ENCODE measurements around the gene RETREG1. TPM values are rescaled to one million over a fixed set of nuclear protein-coding genes. Genes with fewer than 3 reads are reported as not detected.

RETREG1 gene
- total and polyA plus RNA-seq, 2 of the 13 experiments (the other 11 are each of a cell fraction or from before 2014, with no cell fraction given): 0.07 TPM; not detected in 1

DNA sequence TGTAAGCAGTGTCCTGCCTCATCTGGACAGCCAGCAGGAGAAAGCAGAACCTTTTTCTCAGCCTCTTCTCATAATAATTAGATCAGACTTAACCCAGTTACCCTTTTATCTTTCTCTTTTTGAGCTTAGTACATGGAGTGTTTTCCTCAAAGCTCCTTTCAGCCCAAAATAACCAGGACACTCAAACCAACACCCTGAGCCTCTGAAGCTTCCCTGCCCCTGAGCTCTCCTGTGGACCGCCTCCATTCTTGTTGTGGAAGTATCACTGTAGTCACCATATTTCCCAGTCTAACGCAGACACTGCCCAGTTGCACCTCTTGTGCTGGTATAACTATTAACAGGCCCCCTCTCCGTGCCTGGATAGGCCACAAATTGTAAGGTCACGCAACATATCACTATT lies 97.4 kb downstream of the RETREG1 start:
- Histone ChIP-seq H4K20me1 (ENCODE audit: insufficient read depth, low read length) (no peaks in the 10 kb centered on the region), H3K9ac (ENCODE audit: insufficient read depth, low read depth, low read length) (no peak overlapping the region), H3K9me3 (ENCODE audit: low read length) (no peaks in the 10 kb centered on the region), H3K4me1 (ENCODE audit: insufficient read depth, low read length) (peaks cover 17% of the 10 kb centered on the region), H3K4me3 (replicated peaks in 1 of 3; ENCODE audit: insufficient read depth in 1 of 3, low read depth in 2 of 3, low read length in 3 of 3) (no peak overlapping the region), H3K36me3 (replicated peaks in 1 of 2; ENCODE audit: control insufficient read depth in 1 of 2, insufficient read depth in 2 of 2, low read length in 2 of 2) (no peaks in the 10 kb centered on the region), H3K27ac (ENCODE audit: extremely low read length, insufficient read depth, low read length) (no peak overlapping the region), H2AFZ (ENCODE audit: low read length) (no peak overlapping the region), H3K4me2 (ENCODE audit: low read depth, low read length) (no peak overlapping the region), H3K79me2 (ENCODE audit: insufficient read depth, low read length) (no peaks in the 10 kb centered on the region), H3K27me3 (ENCODE audit: control insufficient read depth in 1 of 2, insufficient read depth in 2 of 2, low read length in 2 of 2) (no peaks in the 10 kb centered on the region; a peak in 1 of 5 replicates)
- no peak for ATAC-seq
- ChIA-PET POLR2A (no interaction called here), CTCF (ENCODE audit: low intra/inter-chr PET ratio, low total read pairs) (no interaction called here)
- no peak for FAIRE-seq
- DNase-seq (ENCODE audit: low spot score): no peak
- WGBS (ENCODE audit: low lambda C conversion rate): 62% methylated on average over 4 of the region's 4 CpGs
- in situ Hi-C loops (cut with HindIII; ENCODE audit: extremely low pct_ligation_motif_present, low pct_unique_long_range_greater_than_20kb): no loop called here
- intact Hi-C loops (cut with micrococcal nuclease; ENCODE audit: unreplicated experiment): no loop called here
- no TSS peak for BruUV-seq (replicated peaks)
- TF ChIP-seq, protein P1, sequence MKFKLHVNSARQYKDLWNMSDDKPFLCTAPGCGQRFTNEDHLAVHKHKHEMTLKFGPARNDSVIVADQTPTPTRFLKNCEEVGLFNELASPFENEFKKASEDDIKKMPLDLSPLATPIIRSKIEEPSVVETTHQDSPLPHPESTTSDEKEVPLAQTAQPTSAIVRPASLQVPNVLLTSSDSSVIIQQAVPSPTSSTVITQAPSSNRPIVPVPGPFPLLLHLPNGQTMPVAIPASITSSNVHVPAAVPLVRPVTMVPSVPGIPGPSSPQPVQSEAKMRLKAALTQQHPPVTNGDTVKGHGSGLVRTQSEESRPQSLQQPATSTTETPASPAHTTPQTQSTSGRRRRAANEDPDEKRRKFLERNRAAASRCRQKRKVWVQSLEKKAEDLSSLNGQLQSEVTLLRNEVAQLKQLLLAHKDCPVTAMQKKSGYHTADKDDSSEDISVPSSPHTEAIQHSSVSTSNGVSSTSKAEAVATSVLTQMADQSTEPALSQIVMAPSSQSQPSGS (CRISPR knock-in tag; IDR thresholded peaks at IDR 0.05): no peak
- TF ChIP-seq GABPA (IDR thresholded peaks at IDR 0.05; ENCODE audit: low read depth, low read length): no peak
- no peak for TF ChIP-seq GABPA (CRISPR knock-in tag; IDR thresholded peaks at IDR 0.05; ENCODE audit: low read depth)
- TF ChIP-seq REPIN1 (CRISPR knock-in tag; IDR thresholded peaks at IDR 0.05; ENCODE audit: borderline replicate concordance, low read depth): no peak
- no peak for TF ChIP-seq REXO4 (CRISPR knock-in tag; IDR thresholded peaks at IDR 0.05; ENCODE audit: borderline replicate concordance)
- TF ChIP-seq ZNF792 (CRISPR knock-in tag; IDR thresholded peaks at IDR 0.05): no peak
- TF ChIP-seq, protein P2, sequence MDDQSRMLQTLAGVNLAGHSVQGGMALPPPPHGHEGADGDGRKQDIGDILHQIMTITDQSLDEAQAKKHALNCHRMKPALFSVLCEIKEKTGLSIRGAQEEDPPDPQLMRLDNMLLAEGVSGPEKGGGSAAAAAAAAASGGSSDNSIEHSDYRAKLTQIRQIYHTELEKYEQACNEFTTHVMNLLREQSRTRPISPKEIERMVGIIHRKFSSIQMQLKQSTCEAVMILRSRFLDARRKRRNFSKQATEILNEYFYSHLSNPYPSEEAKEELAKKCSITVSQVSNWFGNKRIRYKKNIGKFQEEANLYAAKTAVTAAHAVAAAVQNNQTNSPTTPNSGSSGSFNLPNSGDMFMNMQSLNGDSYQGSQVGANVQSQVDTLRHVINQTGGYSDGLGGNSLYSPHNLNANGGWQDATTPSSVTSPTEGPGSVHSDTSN (CRISPR knock-in tag; IDR thresholded peaks at IDR 0.05; ENCODE audit: borderline replicate concordance): no peak
- TF ChIP-seq BORCS8-MEF2B (CRISPR knock-in tag; IDR thresholded peaks at IDR 0.05): no peak
- no peak for TF ChIP-seq ZNF143 (CRISPR knock-in tag; IDR thresholded peaks at IDR 0.05)
- TF ChIP-seq ZNF552 (CRISPR knock-in tag; IDR thresholded peaks at IDR 0.05; ENCODE audit: borderline replicate concordance): no peak
- no peak for TF ChIP-seq HOMEZ (CRISPR knock-in tag; IDR thresholded peaks at IDR 0.05; ENCODE audit: low read depth)
- no peak for TF ChIP-seq ZBTB8A (CRISPR knock-in tag; IDR thresholded peaks at IDR 0.05; ENCODE audit: borderline replicate concordance, low read depth)
- TF ChIP-seq, protein P3, sequence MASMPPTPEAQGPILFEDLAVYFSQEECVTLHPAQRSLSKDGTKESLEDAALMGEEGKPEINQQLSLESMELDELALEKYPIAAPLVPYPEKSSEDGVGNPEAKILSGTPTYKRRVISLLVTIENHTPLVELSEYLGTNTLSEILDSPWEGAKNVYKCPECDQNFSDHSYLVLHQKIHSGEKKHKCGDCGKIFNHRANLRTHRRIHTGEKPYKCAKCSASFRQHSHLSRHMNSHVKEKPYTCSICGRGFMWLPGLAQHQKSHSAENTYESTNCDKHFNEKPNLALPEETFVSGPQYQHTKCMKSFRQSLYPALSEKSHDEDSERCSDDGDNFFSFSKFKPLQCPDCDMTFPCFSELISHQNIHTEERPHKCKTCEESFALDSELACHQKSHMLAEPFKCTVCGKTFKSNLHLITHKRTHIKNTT (CRISPR knock-in tag; IDR thresholded peaks at IDR 0.05): no peak
- TF ChIP-seq TAF1 (CRISPR knock-in tag; IDR thresholded peaks at IDR 0.05): no peak

Data from HepG2 (cell line).